SK-N-SH treated with all-trans-retinoic acid at 6 μM for 48 hours (cell line): ENCODE results near the gene P2RY6.

Source experiments
- ATAC-seq: fragments of 200-7000 bp; cut with Tn5 transposase; 3 replicates; pipeline ENCODE4 v1.9.1; 2020; ENCODE audit warnings: mild to moderate bottlenecking, moderate library complexity
- ARNTL ChIP-seq: fragments of 450-650 bp; formaldehyde crosslinking; IDR thresholded peaks from 2 replicates; pipeline ENCODE4 v1.5.0; 2020; ENCODE audit warnings: low read depth, mild to moderate bottlenecking, moderate library complexity, borderline replicate concordance
- BACH2 ChIP-seq: fragments of 250-450 bp; sonication (Bioruptor Pico); IDR thresholded peaks from 2 replicates; pipeline ENCODE4 v1.9.0; 2021; ENCODE audit warnings: mild to moderate bottlenecking, borderline replicate concordance
- CSDC2 ChIP-seq: fragments of 250-450 bp; sonication (Bioruptor Pico); IDR thresholded peaks from 2 replicates; pipeline ENCODE4 v1.5.0; 2020; ENCODE audit warnings: mild to moderate bottlenecking, moderate library complexity
- CSRNP3 ChIP-seq: fragments of 250-450 bp; sonication (Bioruptor Pico); IDR thresholded peaks from 2 replicates; pipeline ENCODE4 v1.5.1; 2021; ENCODE audit warnings: mild to moderate bottlenecking, moderate library complexity
- ESRRG ChIP-seq: fragments of 250-450 bp; sonication (Bioruptor Pico); IDR thresholded peaks from 2 replicates; pipeline ENCODE4 v1.6.1; 2021; ENCODE audit warnings: mild to moderate bottlenecking
- GLIS3 ChIP-seq: fragments of 250-450 bp; sonication (Bioruptor Pico); IDR thresholded peaks from 2 replicates; pipeline ENCODE4 v1.5.0; 2020; ENCODE audit warnings: mild to moderate bottlenecking, moderate library complexity
- ISL1 ChIP-seq: fragments of 250-450 bp; sonication (Bioruptor Pico); IDR thresholded peaks from 2 replicates; pipeline ENCODE4 v2.1.2; 2022; ENCODE audit warnings: mild to moderate bottlenecking, moderate library complexity
- OSR1 ChIP-seq: fragments of 250-450 bp; sonication (Bioruptor Pico); IDR thresholded peaks from 2 replicates; pipeline ENCODE4 v1.8.0; 2022; ENCODE audit warnings: moderate library complexity, mild to moderate bottlenecking, inconsistent platforms
- PPARA ChIP-seq: fragments of 250-450 bp; sonication (Bioruptor Pico); IDR thresholded peaks from 2 replicates; pipeline ENCODE4 v1.5.0; 2020; ENCODE audit warnings: mild to moderate bottlenecking, borderline replicate concordance
- SNAI2 ChIP-seq: fragments of 250-450 bp; sonication (Bioruptor Pico); IDR thresholded peaks from 2 replicates; pipeline ENCODE4 v1.5.0; 2020; ENCODE audit warnings: mild to moderate bottlenecking, moderate library complexity
- TCF4 ChIP-seq: fragments of 250-450 bp; sonication (Bioruptor Pico); IDR thresholded peaks from 2 replicates; pipeline ENCODE4 v1.8.0; 2021; ENCODE audit warnings: mild to moderate bottlenecking, moderate library complexity, borderline replicate concordance
- TOX ChIP-seq: fragments of 250-450 bp; sonication (Bioruptor Pico); IDR thresholded peaks from 2 replicates; pipeline ENCODE4 v1.8.0; 2021; ENCODE audit warnings: mild to moderate bottlenecking, moderate library complexity, borderline replicate concordance
- TSHZ2 ChIP-seq: fragments of 250-450 bp; sonication (Bioruptor Pico); IDR thresholded peaks from 2 replicates; pipeline ENCODE4 v1.5.0; 2020; ENCODE audit warnings: mild to moderate bottlenecking, moderate library complexity
- ZC3H10 ChIP-seq: fragments of 250-450 bp; sonication (Bioruptor Pico); IDR thresholded peaks from 2 replicates; pipeline ENCODE4 v1.5.1; 2021; ENCODE audit warnings: mild to moderate bottlenecking, moderate library complexity
- ZFP3 ChIP-seq: fragments of 250-450 bp; sonication (Bioruptor Pico); IDR thresholded peaks from 2 replicates; pipeline ENCODE4 v1.5.0; 2020; ENCODE audit warnings: mild to moderate bottlenecking, moderate library complexity
- ZFP30 ChIP-seq: fragments of 450-650 bp; formaldehyde crosslinking; IDR thresholded peaks from 2 replicates; pipeline ENCODE4 v1.5.0; 2022; ENCODE audit warnings: mild to moderate bottlenecking, moderate library complexity
- ZNF565 ChIP-seq: fragments of 450-650 bp; formaldehyde crosslinking; conservative IDR thresholded peaks from 2 replicates; pipeline ENCODE4 v1.5.0; 2020; ENCODE audit warnings: low read depth, mild to moderate bottlenecking, moderate library complexity
- ZNF70 ChIP-seq: fragments of 450-650 bp; formaldehyde crosslinking; IDR thresholded peaks from 2 replicates; pipeline ENCODE4 v1.5.0; 2020; ENCODE audit warnings: mild to moderate bottlenecking, moderate library complexity
- ZNF8 ChIP-seq: fragments of 450-650 bp; formaldehyde crosslinking; IDR thresholded peaks from 2 replicates; pipeline ENCODE4 v1.5.0; 2020; ENCODE audit warnings: mild to moderate bottlenecking, moderate library complexity
- TF ChIP-seq, protein P1 (sequence below): fragments of 250-450 bp; sonication (Bioruptor Pico); IDR thresholded peaks from 2 replicates; pipeline ENCODE4 v1.5.1; 2020; ENCODE audit warnings: low read depth, mild to moderate bottlenecking, moderate library complexity
- TF ChIP-seq, protein P2 (sequence below): fragments of 250-450 bp; sonication (Bioruptor Pico); IDR thresholded peaks from 2 replicates; pipeline ENCODE4 v1.8.0; 2020; ENCODE audit warnings: mild to moderate bottlenecking, moderate library complexity, borderline replicate concordance

The P2RY6 gene

GRCh38 chr11:73290536-73290935 is 18.4 kb downstream of the P2RY6 start:
- ATAC-seq = no peak
- TF ChIP-seq TOX (CRISPR knock-in tag) (no peak), CSDC2 (CRISPR knock-in tag) (no peak), BACH2 (CRISPR knock-in tag) (no peak), TCF4 (CRISPR knock-in tag) (no peak), ZNF70 (no peak), ZFP3 (CRISPR knock-in tag) (no peak), ZNF8 (CRISPR knock-in tag) (no peak), ESRRG (CRISPR knock-in tag) (no peak), ZNF565 (CRISPR knock-in tag) (no peak), ISL1 (CRISPR knock-in tag) (no peak), TSHZ2 (no peak), SNAI2 (no peak)
- TF ChIP-seq, protein P1, sequence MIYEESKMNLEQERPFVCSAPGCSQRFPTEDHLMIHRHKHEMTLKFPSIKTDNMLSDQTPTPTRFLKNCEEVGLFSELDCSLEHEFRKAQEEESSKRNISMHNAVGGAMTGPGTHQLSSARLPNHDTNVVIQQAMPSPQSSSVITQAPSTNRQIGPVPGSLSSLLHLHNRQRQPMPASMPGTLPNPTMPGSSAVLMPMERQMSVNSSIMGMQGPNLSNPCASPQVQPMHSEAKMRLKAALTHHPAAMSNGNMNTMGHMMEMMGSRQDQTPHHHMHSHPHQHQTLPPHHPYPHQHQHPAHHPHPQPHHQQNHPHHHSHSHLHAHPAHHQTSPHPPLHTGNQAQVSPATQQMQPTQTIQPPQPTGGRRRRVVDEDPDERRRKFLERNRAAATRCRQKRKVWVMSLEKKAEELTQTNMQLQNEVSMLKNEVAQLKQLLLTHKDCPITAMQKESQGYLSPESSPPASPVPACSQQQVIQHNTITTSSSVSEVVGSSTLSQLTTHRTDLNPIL (CRISPR knock-in tag) = no peak

DNA sequence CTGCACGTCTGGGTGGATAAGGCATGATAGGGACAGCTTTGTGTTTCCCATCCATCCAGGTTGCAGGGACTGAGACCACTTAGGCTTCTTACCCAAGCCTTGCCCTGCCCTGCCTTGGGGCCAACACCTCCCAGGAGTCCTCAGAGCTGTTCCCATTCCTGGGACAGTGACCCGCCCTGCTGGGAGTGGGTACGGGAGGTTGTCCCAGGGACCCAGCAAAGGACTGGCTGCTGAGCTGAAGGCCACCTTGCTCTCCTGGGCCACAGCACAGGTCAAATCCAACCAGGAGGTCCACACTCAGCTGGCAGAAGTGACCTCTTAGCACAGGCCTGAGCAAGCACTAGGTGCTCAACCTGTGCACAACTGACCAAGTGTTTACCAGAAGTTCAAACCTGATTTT is 19.1 kb downstream of the P2RY6 start:
- ATAC-seq = no peak
- TF ChIP-seq BACH2 (CRISPR knock-in tag) (no peak), TCF4 (CRISPR knock-in tag) (no peak), ISL1 (CRISPR knock-in tag) (no peak), ZC3H10 (CRISPR knock-in tag) (no peak), TOX (CRISPR knock-in tag) (no peak), GLIS3 (CRISPR knock-in tag) (no peak), ARNTL (CRISPR knock-in tag) (no peak), CSDC2 (CRISPR knock-in tag) (no peak), ZNF8 (CRISPR knock-in tag) (no peak), TSHZ2 (no peak), PPARA (CRISPR knock-in tag) (no peak), ZFP3 (CRISPR knock-in tag) (no peak), OSR1 (CRISPR knock-in tag) (no peak), SNAI2 (no peak), ZNF565 (CRISPR knock-in tag) (no peak), ZFP30 (CRISPR knock-in tag) (no peak), CSRNP3 (CRISPR knock-in tag) (no peak), ZNF70 (no peak)
- TF ChIP-seq, protein P2, sequence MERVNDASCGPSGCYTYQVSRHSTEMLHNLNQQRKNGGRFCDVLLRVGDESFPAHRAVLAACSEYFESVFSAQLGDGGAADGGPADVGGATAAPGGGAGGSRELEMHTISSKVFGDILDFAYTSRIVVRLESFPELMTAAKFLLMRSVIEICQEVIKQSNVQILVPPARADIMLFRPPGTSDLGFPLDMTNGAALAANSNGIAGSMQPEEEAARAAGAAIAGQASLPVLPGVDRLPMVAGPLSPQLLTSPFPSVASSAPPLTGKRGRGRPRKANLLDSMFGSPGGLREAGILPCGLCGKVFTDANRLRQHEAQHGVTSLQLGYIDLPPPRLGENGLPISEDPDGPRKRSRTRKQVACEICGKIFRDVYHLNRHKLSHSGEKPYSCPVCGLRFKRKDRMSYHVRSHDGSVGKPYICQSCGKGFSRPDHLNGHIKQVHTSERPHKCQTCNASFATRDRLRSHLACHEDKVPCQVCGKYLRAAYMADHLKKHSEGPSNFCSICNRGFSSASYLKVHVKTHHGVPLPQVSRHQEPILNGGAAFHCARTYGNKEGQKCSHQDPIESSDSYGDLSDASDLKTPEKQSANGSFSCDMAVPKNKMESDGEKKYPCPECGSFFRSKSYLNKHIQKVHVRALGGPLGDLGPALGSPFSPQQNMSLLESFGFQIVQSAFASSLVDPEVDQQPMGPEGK (CRISPR knock-in tag) = no peak
